Ishikawa (cell line): ENCODE results near the gene PRKAG1.

Source experiments
- CEBPB ChIP-seq: IDR thresholded peaks from 2 replicates; pipeline ENCODE4 v1.6.1; 2012
- CREB1 ChIP-seq: IDR thresholded peaks from 2 replicates; pipeline ENCODE4 v1.6.1; 2012; ENCODE audit warnings: low read depth
- EGR1 ChIP-seq: IDR thresholded peaks from 2 replicates; pipeline ENCODE4 v1.6.1; 2012
- EP300 ChIP-seq: IDR thresholded peaks from 2 replicates; pipeline ENCODE4 v1.6.1; 2012; ENCODE audit warnings: borderline replicate concordance
- FOXM1 ChIP-seq: IDR thresholded peaks from 2 replicates; pipeline ENCODE4 v1.6.1; 2012; ENCODE audit warnings: low read depth, borderline replicate concordance
- NFIC ChIP-seq: IDR thresholded peaks from 2 replicates; pipeline ENCODE4 v1.6.1; 2012
- RAD21 ChIP-seq: IDR thresholded peaks from 2 replicates; pipeline ENCODE4 v1.6.1; 2012; ENCODE audit warnings: low read depth
- TAF1 ChIP-seq: IDR thresholded peaks from 2 replicates; pipeline ENCODE4 v1.6.1; 2012; ENCODE audit warnings: low read depth, mild to moderate bottlenecking
- TCF12 ChIP-seq: IDR thresholded peaks from 2 replicates; pipeline ENCODE4 v1.6.1; 2012; ENCODE audit warnings: low read depth
- TEAD4 ChIP-seq: IDR thresholded peaks from 2 replicates; pipeline ENCODE4 v1.6.1; 2012
- YY1 ChIP-seq: IDR thresholded peaks from 2 replicates; pipeline ENCODE4 v1.6.1; 2012; ENCODE audit warnings: low read depth
- ZBTB7A ChIP-seq: IDR thresholded peaks from 2 replicates; pipeline ENCODE4 v1.6.1; 2012; ENCODE audit warnings: low read depth
- TF ChIP-seq, protein P1 (sequence below): IDR thresholded peaks from 2 replicates; pipeline ENCODE4 v1.6.1; 2012
- TF ChIP-seq, protein P2 (sequence below): IDR thresholded peaks from 2 replicates; pipeline ENCODE4 v1.6.1; 2012
- TF ChIP-seq, protein P3 (sequence below): IDR thresholded peaks from 2 replicates; pipeline ENCODE4 v1.6.1; 2012; ENCODE audit warnings: low read depth, mild to moderate bottlenecking

PRKAG1 gene

DNA sequence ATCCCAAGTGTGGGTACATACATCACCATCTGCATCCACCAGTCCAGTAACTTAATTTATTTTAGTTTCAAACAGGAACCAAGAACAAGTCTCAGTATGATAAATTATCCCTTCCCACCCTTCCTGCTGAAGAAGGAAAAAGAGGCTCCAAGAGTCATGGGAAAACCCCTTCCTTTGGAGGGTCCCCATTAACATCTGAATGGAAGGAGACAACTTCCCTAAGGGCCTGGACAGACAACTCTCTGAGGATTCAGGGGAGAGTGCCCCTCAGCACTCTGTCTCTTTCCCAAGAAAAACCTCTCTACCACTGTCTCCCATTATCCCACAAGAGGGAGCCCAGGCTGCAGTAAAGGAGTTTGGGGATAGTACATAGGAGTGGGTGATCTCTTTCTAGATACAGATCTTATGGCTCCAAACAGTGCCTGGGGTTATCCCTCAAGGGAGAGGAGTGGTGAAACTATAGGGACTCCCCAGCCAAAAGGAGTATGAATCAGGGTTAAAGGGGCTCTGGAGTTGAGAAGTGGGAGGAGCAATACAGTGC lies 53.2 kb downstream of the PRKAG1 start:
- no peak for TF ChIP-seq TAF1
- TF ChIP-seq RAD21 = peak; percentile 45

DNA sequence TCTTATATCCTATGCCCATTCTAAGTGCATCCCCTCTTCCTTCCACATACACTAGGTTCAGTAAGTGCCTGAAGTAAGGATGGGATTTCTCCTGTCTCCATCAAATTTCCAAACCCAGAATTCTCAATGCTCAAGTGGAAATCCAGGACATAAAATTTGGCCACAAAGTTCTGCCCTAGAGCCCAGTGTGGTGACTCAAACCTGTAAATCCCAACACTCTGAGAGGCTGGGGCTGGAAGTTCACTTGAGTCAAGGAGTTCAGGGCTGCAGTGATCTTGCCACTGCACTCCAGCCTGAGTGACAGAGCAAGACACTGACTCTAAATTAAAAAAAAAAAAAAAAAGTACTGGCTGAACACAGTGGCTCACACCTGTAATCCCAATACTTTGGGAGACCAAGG lies 56.8 kb downstream of the PRKAG1 start:
- TF ChIP-seq, protein P1, sequence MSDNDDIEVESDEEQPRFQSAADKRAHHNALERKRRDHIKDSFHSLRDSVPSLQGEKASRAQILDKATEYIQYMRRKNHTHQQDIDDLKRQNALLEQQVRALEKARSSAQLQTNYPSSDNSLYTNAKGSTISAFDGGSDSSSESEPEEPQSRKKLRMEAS = no peak
- TF ChIP-seq, protein P2, sequence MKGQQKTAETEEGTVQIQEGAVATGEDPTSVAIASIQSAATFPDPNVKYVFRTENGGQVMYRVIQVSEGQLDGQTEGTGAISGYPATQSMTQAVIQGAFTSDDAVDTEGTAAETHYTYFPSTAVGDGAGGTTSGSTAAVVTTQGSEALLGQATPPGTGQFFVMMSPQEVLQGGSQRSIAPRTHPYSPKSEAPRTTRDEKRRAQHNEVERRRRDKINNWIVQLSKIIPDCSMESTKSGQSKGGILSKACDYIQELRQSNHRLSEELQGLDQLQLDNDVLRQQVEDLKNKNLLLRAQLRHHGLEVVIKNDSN = no peak
- TF ChIP-seq CEBPB (no peak), TEAD4 (no peak), RAD21 (no peak), NFIC (no peak)
- TF ChIP-seq, protein P3, sequence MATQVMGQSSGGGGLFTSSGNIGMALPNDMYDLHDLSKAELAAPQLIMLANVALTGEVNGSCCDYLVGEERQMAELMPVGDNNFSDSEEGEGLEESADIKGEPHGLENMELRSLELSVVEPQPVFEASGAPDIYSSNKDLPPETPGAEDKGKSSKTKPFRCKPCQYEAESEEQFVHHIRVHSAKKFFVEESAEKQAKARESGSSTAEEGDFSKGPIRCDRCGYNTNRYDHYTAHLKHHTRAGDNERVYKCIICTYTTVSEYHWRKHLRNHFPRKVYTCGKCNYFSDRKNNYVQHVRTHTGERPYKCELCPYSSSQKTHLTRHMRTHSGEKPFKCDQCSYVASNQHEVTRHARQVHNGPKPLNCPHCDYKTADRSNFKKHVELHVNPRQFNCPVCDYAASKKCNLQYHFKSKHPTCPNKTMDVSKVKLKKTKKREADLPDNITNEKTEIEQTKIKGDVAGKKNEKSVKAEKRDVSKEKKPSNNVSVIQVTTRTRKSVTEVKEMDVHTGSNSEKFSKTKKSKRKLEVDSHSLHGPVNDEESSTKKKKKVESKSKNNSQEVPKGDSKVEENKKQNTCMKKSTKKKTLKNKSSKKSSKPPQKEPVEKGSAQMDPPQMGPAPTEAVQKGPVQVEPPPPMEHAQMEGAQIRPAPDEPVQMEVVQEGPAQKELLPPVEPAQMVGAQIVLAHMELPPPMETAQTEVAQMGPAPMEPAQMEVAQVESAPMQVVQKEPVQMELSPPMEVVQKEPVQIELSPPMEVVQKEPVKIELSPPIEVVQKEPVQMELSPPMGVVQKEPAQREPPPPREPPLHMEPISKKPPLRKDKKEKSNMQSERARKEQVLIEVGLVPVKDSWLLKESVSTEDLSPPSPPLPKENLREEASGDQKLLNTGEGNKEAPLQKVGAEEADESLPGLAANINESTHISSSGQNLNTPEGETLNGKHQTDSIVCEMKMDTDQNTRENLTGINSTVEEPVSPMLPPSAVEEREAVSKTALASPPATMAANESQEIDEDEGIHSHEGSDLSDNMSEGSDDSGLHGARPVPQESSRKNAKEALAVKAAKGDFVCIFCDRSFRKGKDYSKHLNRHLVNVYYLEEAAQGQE = no peak

DNA sequence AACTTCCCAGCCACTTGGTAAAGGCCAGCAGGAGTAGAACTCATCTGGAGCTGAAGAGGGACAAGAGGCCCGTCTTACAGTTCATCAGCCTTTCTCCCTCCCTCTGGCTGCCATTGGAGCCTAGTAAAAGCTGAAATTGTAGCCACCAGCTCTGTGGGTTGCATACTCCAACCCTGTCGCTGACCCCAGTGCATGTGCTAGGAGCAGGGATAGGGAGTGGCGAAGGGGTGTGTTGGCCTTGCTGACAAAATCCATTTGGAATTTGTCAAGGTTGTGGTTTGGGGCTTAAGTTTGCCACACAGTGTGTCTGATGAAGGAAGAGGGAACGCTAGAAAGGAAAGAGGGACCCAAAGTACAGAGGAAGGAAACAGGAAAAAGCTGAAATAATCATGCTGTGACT lies 57.2 kb downstream of the PRKAG1 start:
- TF ChIP-seq, protein P3 = no peak
- no peak for TF ChIP-seq TEAD4
- no peak for TF ChIP-seq TAF1
- TF ChIP-seq, protein P1 = no peak
- no peak for TF ChIP-seq FOXM1
- TF ChIP-seq ZBTB7A = no peak
- TF ChIP-seq NFIC = no peak
- no peak for TF ChIP-seq CEBPB
- TF ChIP-seq EGR1 = no peak
- TF ChIP-seq YY1 = no peak
- TF ChIP-seq TCF12 = no peak
- no peak for TF ChIP-seq CREB1
- TF ChIP-seq RAD21 = no peak

DNA sequence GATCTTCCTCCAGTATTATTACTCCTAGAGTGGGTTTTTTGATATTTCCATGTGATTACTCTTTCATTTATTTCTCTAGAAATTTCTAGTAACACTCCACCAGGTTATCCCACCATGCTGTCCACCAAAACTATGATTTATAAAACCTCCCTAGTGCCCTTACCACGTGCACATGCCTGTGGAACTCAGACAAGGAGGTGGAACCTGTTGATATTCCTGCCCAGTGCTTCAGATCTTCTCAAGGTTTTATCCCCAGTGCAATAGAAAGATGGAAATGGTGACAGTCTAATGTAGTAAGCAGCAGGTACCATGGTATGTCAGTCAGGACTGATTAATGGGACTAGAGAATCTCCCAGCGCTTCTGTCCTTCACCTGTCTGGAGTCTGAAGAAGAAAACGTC lies 57.7 kb downstream of the PRKAG1 start:
- TF ChIP-seq CEBPB (no peak), NFIC (no peak), TEAD4 (no peak), YY1 (no peak), RAD21 (no peak), EGR1 (no peak), ZBTB7A (no peak), TCF12 (no peak), CREB1 (no peak), TAF1 (no peak), FOXM1 (no peak), EP300 (no peak)
- TF ChIP-seq, protein P3 = no peak
- TF ChIP-seq, protein P2 = no peak
- TF ChIP-seq, protein P1 = no peak

DNA sequence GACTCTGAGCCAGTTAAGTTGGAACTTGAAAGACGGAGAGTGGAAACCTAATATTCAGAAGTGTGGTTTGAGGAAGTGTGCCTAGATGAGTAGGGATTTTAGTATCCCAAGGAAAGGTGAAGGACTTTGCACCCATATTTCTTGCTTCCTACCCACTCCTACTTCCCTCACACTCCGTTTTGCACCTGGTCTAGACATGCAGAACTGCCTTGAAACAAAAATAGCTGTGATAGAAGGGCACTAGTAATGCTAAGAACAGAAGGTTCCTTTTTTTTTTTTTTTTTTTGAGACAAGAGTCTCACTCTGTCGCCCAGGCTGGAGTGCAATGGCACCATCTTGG lies 60.6 kb downstream of the PRKAG1 start:
- TF ChIP-seq EP300 (no peak), EGR1 (no peak), TEAD4 (no peak), CREB1 (no peak)
